GM12878 (cell line): ENCODE measurements around the gene SLC39A7. TPM values are rescaled to one million over a fixed set of nuclear protein-coding genes. Genes with fewer than 3 reads are reported as not detected.

Experiments used
- FOS ChIP-seq: IDR thresholded peaks from 3 replicates; pipeline ENCODE4 v1.6.1; 2011; ENCODE audit warnings: borderline replicate concordance; ENCODE audit not compliant: insufficient read length; ENCODE audit errors: extremely low read depth
- MTA2 ChIP-seq: fragments of 450-650 bp; IDR thresholded peaks from 2 replicates; pipeline ENCODE4 v1.6.1; 2016; ENCODE audit warnings: low read depth, mild to moderate bottlenecking, moderate library complexity
- NBN ChIP-seq: fragments of 450-650 bp; IDR thresholded peaks from 2 replicates; pipeline ENCODE4 v1.6.1; 2016
- ZNF274 ChIP-seq: IDR thresholded peaks from one replicate; pipeline ENCODE4 v1.8.0; 2011; ENCODE audit not compliant: insufficient read length, insufficient read depth
- polyA plus RNA-seq, 11 experiments: library from polyadenylated mRNA; depleted of rRNA in 4 of 11; unstranded in 6 of 11; stranded (reverse) in 5 of 11; fragments of >200 nt; fragmentation: Nextera tagmentation in 4 of 11; fragmentation: Illumina TruSeq in 1 of 11; extraction: Ambion mirVana in 4 of 11; extraction: Trizol in 1 of 11; gene quantifications; 1 replicate in 1 of 11; 2 replicates in 10 of 11; pipeline versions ENCODE4 v1.2.1 to v1.2.3, GENCODE V29; 2011 to 2016; ENCODE audit warnings: inconsistent platforms in 2 of 11, missing spikeins in 2 of 11, low read depth in 1 of 11
- total RNA-seq, 4 experiments: library from RNA; depleted of rRNA in 3 of 4; stranded (reverse); fragments of >200 nt in 3 of 4; fragmentation: Illumina TruSeq in 1 of 4; extraction: Trizol in 1 of 4; gene quantifications; 2 replicates each; pipeline versions ENCODE4 v1.2.1 to v1.2.3, GENCODE V29; 2013 to 2021
- TF ChIP-seq, protein P1 (sequence below): fragments of 450-650 bp; IDR thresholded peaks from 2 replicates; pipeline ENCODE4 v1.6.1; 2017; ENCODE audit warnings: mild to moderate bottlenecking, moderate library complexity
- TF ChIP-seq, protein P2 (sequence below): fragments of 450-650 bp; IDR thresholded peaks from 2 replicates; pipeline ENCODE4 v1.6.1; 2018; ENCODE audit warnings: mild to moderate bottlenecking, low read depth, moderate library complexity; ENCODE audit not compliant: partially characterized antibody
- TF ChIP-seq, protein P3 (sequence below): fragments of 450-650 bp; IDR thresholded peaks from 2 replicates; pipeline ENCODE4 v1.6.1; 2016; ENCODE audit warnings: mild to moderate bottlenecking

Gene SLC39A7
- total and polyA plus RNA-seq, 10 of the 15 experiments (the other 5 are each of a cell fraction or from before 2014, with no cell fraction given), result 7.3 to 63.1 (median 40.6) TPM

DNA sequence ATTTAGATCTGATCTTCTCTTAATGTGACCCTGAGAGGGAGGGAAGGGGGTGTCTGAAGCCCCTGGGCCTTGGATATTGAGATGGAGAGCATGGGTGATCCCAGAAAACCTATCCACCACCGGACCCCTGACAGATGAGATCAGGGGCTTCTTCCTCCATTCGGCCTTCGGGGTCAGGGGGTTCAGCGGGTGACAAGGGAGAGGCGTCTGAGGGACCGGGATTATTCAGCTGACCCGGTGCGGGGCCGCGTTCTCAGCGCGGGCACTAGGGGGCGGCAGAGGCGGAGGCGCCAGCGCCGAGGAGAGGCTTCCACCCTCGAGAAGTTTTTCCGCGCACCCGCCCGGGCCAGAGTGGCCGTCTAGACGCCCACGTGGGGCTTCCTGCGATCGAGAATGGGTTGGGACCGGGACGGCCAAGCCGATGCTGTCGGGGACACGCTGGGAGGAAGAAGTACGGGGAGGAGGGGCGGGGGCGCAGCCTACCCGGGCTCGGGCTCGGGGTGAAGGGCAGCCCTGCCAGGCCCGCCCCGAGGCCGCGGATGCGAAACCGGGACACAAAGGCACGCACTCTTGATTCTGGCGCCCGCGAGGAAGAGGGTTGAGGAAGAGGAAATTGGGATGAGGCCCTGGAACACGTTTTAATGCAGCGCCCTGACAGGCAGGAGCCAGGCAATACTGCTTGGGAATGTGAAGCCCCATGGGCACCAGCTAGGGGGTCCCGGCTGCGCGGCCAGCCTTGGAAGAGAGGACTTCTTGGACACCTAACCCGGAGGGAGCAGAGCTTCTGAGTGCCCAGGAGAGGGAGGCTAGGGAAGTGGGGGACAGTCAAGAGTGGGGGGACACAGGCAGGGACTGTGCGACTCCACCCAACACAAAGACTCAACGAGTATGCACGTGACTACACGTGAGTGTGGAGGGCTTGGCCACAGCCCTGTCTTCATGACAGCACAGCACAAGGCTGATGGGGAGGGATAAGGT lies 39.0 kb upstream of the SLC39A7 start (continued):
- TF ChIP-seq, protein P1, sequence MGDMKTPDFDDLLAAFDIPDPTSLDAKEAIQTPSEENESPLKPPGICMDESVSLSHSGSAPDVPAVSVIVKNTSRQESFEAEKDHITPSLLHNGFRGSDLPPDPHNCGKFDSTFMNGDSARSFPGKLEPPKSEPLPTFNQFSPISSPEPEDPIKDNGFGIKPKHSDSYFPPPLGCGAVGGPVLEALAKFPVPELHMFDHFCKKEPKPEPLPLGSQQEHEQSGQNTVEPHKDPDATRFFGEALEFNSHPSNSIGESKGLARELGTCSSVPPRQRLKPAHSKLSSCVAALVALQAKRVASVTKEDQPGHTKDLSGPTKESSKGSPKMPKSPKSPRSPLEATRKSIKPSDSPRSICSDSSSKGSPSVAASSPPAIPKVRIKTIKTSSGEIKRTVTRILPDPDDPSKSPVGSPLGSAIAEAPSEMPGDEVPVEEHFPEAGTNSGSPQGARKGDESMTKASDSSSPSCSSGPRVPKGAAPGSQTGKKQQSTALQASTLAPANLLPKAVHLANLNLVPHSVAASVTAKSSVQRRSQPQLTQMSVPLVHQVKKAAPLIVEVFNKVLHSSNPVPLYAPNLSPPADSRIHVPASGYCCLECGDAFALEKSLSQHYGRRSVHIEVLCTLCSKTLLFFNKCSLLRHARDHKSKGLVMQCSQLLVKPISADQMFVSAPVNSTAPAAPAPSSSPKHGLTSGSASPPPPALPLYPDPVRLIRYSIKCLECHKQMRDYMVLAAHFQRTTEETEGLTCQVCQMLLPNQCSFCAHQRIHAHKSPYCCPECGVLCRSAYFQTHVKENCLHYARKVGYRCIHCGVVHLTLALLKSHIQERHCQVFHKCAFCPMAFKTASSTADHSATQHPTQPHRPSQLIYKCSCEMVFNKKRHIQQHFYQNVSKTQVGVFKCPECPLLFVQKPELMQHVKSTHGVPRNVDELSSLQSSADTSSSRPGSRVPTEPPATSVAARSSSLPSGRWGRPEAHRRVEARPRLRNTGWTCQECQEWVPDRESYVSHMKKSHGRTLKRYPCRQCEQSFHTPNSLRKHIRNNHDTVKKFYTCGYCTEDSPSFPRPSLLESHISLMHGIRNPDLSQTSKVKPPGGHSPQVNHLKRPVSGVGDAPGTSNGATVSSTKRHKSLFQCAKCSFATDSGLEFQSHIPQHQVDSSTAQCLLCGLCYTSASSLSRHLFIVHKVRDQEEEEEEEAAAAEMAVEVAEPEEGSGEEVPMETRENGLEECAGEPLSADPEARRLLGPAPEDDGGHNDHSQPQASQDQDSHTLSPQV, result 0 out of 2 replicates have a peak, but pooled peaks have one; percentile 33
- TF ChIP-seq ZNF274, result no peak
- no peak for TF ChIP-seq MTA2
- TF ChIP-seq, protein P2, sequence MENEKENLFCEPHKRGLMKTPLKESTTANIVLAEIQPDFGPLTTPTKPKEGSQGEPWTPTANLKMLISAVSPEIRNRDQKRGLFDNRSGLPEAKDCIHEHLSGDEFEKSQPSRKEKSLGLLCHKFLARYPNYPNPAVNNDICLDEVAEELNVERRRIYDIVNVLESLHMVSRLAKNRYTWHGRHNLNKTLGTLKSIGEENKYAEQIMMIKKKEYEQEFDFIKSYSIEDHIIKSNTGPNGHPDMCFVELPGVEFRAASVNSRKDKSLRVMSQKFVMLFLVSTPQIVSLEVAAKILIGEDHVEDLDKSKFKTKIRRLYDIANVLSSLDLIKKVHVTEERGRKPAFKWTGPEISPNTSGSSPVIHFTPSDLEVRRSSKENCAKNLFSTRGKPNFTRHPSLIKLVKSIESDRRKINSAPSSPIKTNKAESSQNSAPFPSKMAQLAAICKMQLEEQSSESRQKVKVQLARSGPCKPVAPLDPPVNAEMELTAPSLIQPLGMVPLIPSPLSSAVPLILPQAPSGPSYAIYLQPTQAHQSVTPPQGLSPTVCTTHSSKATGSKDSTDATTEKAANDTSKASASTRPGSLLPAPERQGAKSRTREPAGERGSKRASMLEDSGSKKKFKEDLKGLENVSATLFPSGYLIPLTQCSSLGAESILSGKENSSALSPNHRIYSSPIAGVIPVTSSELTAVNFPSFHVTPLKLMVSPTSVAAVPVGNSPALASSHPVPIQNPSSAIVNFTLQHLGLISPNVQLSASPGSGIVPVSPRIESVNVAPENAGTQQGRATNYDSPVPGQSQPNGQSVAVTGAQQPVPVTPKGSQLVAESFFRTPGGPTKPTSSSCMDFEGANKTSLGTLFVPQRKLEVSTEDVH, result no peak
- TF ChIP-seq, protein P3, sequence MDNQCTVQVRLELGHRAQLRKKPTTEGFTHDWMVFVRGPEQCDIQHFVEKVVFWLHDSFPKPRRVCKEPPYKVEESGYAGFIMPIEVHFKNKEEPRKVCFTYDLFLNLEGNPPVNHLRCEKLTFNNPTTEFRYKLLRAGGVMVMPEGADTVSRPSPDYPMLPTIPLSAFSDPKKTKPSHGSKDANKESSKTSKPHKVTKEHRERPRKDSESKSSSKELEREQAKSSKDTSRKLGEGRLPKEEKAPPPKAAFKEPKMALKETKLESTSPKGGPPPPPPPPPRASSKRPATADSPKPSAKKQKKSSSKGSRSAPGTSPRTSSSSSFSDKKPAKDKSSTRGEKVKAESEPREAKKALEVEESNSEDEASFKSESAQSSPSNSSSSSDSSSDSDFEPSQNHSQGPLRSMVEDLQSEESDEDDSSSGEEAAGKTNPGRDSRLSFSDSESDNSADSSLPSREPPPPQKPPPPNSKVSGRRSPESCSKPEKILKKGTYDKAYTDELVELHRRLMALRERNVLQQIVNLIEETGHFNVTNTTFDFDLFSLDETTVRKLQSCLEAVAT, result no peak
- no peak for TF ChIP-seq FOS
- 0 out of 2 replicates have a peak, but pooled peaks have one; percentile 40 for TF ChIP-seq NBN
